ENCODE results near the gene SEMA6A.

SEMA6A gene

GRCh38 chr5:116574367-116575325 lies at the start of gene SEMA6A:
TSS of gene SEMA6A (minus strand) at chr5:116574823. CDS start at chr5:116504944, 69,879 bp downstream.
- TF ChIP-seq CTCF (IDR thresholded peaks at IDR 0.05; ENCODE audit: low read length, missing control alignments), result no peak
- peak; percentile 92 for DNase-seq (ENCODE audit: low read depth)
- peak within 1 kb of the TSS; percentile 64 for H3K4me3 ChIP-seq (replicated peaks; ENCODE audit: low read depth, low read length)

GRCh38 chr5:116622375-116623050 lies 47.9 kb upstream of the SEMA6A start:
- no peak for TF ChIP-seq CTCF (IDR thresholded peaks at IDR 0.05; ENCODE audit: low read length, missing control alignments)
- no peak overlapping the region for H3K4me3 ChIP-seq (replicated peaks; ENCODE audit: low read depth, low read length)
- no peak for DNase-seq (ENCODE audit: low read depth)

- no peak for DNase-seq (ENCODE audit: low read depth)
- TF ChIP-seq CTCF (IDR thresholded peaks at IDR 0.05; ENCODE audit: low read length, missing control alignments), result no peak
- H3K4me3 ChIP-seq (replicated peaks; ENCODE audit: low read depth, low read length), result no peak overlapping the region
These were observed 47.0 kb upstream of the SEMA6A start for GRCh38 chr5:116621599-116621998.

- no peak for DNase-seq (ENCODE audit: low read depth)
- no peak overlapping the region for H3K4me3 ChIP-seq (replicated peaks; ENCODE audit: low read depth, low read length)
- no peak for TF ChIP-seq CTCF (IDR thresholded peaks at IDR 0.05; ENCODE audit: low read length, missing control alignments)
These were observed 42.3 kb upstream of the SEMA6A start for GRCh38 chr5:116616876-116617275.

GRCh38 chr5:116614603-116614920 lies 39.9 kb upstream of the SEMA6A start:
- TF ChIP-seq CTCF (IDR thresholded peaks at IDR 0.05; ENCODE audit: low read length, missing control alignments), result no peak
- no peak overlapping the region for H3K4me3 ChIP-seq (replicated peaks; ENCODE audit: low read depth, low read length)
- no peak for DNase-seq (ENCODE audit: low read depth)

GRCh38 chr5:116613445-116613844 lies 38.8 kb upstream of the SEMA6A start:
- TF ChIP-seq CTCF (IDR thresholded peaks at IDR 0.05; ENCODE audit: low read length, missing control alignments), result no peak
- DNase-seq (ENCODE audit: low read depth), result no peak
- no peak overlapping the region for H3K4me3 ChIP-seq (replicated peaks; ENCODE audit: low read depth, low read length)
